Breast epithelium (tissue), 4 donors: Measurements from ENCODE around the gene DEPP1. TPM values are rescaled to one million over a fixed set of nuclear protein-coding genes. Genes with fewer than 3 reads are reported as not detected.

Experiments
- DNase-seq, 2 donors: peaks; one replicate each; pipeline ENCODE4 v3.0.0-alpha.2; 2019; ENCODE audit warnings: low spot score in 2 of 2
- H3K27ac ChIP-seq, 2 donors: fragments of 200-600 bp; sonication (generic) in 1 of 2; one replicate each; pipeline ENCODE4 v1.5.1; 2016 to 2019; ENCODE audit warnings: mild to moderate bottlenecking in 1 of 2
- H3K27me3 ChIP-seq, 2 donors: fragments of 200-600 bp; sonication (generic) in 1 of 2; one replicate each; pipeline versions ENCODE4 v1.5.1 to v1.6.0; 2017 to 2019; ENCODE audit warnings: control low read depth in 1 of 2, mild to moderate bottlenecking in 1 of 2
- H3K36me3 ChIP-seq: fragments of 200-600 bp; one replicate; pipeline ENCODE4 v1.5.1; 2019
- H3K4me1 ChIP-seq, 2 donors: fragments of 200-600 bp; sonication (generic); one replicate each; pipeline ENCODE4 v1.5.1; 2016 to 2019; ENCODE audit warnings: control low read depth in 1 of 2
- H3K4me3 ChIP-seq, 3 donors: fragments of 200-600 bp; sonication (generic); 1 replicate in 2 of 3; 2 replicates in 1 of 3; pipeline ENCODE4 v1.5.1; 2016 to 2019; ENCODE audit warnings: mild to moderate bottlenecking in 3 of 3, moderate library complexity in 2 of 3
- H3K9me3 ChIP-seq, 2 donors: fragments of 200-600 bp; sonication (generic) in 1 of 2; one replicate each; pipeline ENCODE4 v1.5.1; 2016 to 2019; ENCODE audit warnings: control low read depth in 1 of 2
- POLR2A ChIP-seq: fragments of 450-650 bp; IDR thresholded peaks from one replicate; pipeline ENCODE4 v1.6.1; 2016; ENCODE audit warnings: antibody characterized with exemption, mild to moderate bottlenecking, moderate library complexity
- POLR2AphosphoS5 ChIP-seq, 3 donors: sonication (generic); formaldehyde crosslinking; IDR thresholded peaks; one replicate each; pipeline ENCODE4 v1.6.1; 2017; ENCODE audit warnings: antibody characterized with exemption in 3 of 3
- intact Hi-C: fragments of 100-400 bp; cut with DNase I; formaldehyde crosslinking; loops from one replicate; pipeline ENCODE4 v1.15.1; 2023; ENCODE audit warnings: low total_unique reads
- total RNA-seq, 3 donors: library from RNA; depleted of rRNA; stranded (reverse); fragments of >200 nt; gene quantifications; one replicate each; pipeline ENCODE4 v1.1.0, GENCODE V29; 2016
- TF ChIP-seq, protein P1 (sequence below), 3 donors: fragments of 450-650 bp; IDR thresholded peaks; one replicate each; pipeline ENCODE4 v1.5.1; 2016 to 2017; ENCODE audit warnings: antibody characterized with exemption in 3 of 3, mild to moderate bottlenecking in 3 of 3, moderate library complexity in 3 of 3

DEPP1 gene
- total RNA-seq, 3 donors from 2014 or later, result 139 to 2,057 (median 460) TPM

GRCh38 chr10:44985175-44985681 lies 6.6 kb upstream of the DEPP1 start:
- Histone ChIP-seq H3K36me3 (no peaks in the 10 kb centered on the region), H3K27ac (peak overlapping the region; percentile 54 to 95), H3K4me3 (no peak overlapping the region), H3K4me1 (peaks cover 8 to 10% of the 10 kb centered on the region in 2 donors), H3K27me3 (no peaks in the 10 kb centered on the region), H3K9me3 (no peaks in the 10 kb centered on the region)
- TF ChIP-seq, protein P1, sequence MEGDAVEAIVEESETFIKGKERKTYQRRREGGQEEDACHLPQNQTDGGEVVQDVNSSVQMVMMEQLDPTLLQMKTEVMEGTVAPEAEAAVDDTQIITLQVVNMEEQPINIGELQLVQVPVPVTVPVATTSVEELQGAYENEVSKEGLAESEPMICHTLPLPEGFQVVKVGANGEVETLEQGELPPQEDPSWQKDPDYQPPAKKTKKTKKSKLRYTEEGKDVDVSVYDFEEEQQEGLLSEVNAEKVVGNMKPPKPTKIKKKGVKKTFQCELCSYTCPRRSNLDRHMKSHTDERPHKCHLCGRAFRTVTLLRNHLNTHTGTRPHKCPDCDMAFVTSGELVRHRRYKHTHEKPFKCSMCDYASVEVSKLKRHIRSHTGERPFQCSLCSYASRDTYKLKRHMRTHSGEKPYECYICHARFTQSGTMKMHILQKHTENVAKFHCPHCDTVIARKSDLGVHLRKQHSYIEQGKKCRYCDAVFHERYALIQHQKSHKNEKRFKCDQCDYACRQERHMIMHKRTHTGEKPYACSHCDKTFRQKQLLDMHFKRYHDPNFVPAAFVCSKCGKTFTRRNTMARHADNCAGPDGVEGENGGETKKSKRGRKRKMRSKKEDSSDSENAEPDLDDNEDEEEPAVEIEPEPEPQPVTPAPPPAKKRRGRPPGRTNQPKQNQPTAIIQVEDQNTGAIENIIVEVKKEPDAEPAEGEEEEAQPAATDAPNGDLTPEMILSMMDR (IDR thresholded peaks at IDR 0.05), result no peak
- TF ChIP-seq POLR2A, result no peak
- no peak for TF ChIP-seq POLR2AphosphoS5 (IDR thresholded peaks at IDR 0.05)
- intact Hi-C loops, result no loop called here
- DNase-seq, result no peak

DNA sequence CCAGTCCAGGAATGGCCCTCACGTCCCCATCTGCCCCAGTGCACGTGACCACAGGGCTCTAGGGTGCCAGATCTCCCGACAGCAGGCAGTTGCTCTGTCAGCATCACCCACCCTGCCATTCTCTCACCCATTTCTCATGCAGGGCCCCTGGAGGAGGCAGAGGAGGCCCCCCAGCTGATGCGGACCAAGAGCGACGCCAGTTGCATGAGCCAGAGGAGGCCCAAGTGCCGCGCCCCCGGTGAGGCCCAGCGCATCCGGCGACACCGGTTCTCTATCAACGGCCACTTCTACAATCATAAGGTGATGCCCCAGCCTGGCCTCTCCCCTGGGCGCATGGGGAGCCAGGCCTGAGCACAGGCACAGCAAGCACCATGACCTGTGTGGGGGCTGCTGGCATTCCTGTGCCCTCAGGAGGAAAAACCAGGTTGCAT lies 6.1 kb upstream of the DEPP1 start:
- no peaks in the 10 kb centered on the region for H3K27me3 ChIP-seq
- TF ChIP-seq, protein P1 (IDR thresholded peaks at IDR 0.05), result no peak
- TF ChIP-seq POLR2AphosphoS5 (IDR thresholded peaks at IDR 0.05), result no peak
- no peak for TF ChIP-seq POLR2A
- DNase-seq, result no peak
- H3K9me3 ChIP-seq, result no peaks in the 10 kb centered on the region
- H3K4me3 ChIP-seq, result no peak overlapping the region
- intact Hi-C loops, result no loop called here
- peaks cover 8 to 14% of the 10 kb centered on the region in 2 donors for H3K4me1 ChIP-seq
- H3K36me3 ChIP-seq, result no peaks in the 10 kb centered on the region
- H3K27ac ChIP-seq, result peak overlapping the region in 1 of 2 donors; percentile 95

- no peaks in the 10 kb centered on the region for H3K27me3 ChIP-seq
- intact Hi-C loops, result no loop called here
- DNase-seq, result no peak
- H3K4me1 ChIP-seq, result peaks cover 12 to 22% of the 10 kb centered on the region in 2 donors
- H3K9me3 ChIP-seq, result no peaks in the 10 kb centered on the region
- peak overlapping the region in 1 of 2 donors; percentile 95 for H3K27ac ChIP-seq
- no peak overlapping the region for H3K4me3 ChIP-seq
- no peak for TF ChIP-seq POLR2AphosphoS5 (IDR thresholded peaks at IDR 0.05)
- TF ChIP-seq, protein P1 (IDR thresholded peaks at IDR 0.05), result no peak
- no peaks in the 10 kb centered on the region for H3K36me3 ChIP-seq
These were observed 5.3 kb upstream of the DEPP1 start for GRCh38 chr10:44983895-44984278.

DNA sequence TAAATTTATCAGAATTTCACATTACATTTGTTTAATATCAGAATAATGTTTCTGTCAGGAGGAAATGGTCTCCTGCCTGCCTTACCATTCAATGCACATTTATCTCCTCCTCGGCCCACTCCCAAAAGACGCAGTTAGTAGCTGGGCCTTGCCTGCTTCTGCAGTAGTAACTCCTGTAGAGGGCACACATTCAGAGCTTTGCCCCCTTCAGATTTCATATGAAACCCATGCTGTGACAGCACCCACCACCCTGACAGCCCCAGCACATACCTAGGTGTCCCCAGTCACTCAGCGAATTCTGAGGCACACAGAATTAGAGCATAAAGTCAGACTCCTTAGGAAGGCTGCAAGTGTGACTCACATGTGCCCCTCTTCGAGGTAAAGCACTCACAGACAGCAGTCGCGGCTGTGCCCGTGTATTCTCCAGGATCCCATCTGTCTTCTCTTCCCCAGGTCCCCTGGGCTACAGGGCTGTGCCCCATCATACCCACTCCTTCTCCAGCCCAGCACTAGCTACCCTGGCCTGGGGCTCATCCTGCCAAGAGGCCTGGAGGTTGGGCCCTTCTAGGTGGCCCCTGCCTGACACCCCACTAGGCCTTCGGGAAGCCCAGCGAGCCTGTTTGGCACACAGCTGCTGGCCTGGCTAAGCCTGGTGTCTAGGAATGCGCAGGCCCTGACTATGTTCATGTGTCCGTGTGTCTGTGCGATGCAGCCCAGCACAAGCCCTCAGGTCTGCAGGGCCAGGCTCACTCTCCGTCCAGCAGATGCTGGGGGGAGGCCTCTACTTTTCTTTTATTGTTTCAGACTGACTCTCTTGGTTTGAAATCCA lies 4.7 kb upstream of the DEPP1 start:
- intact Hi-C loops, result no loop called here
- H3K4me3 ChIP-seq, result no peak overlapping the region
- H3K9me3 ChIP-seq, result no peaks in the 10 kb centered on the region
- H3K36me3 ChIP-seq, result no peaks in the 10 kb centered on the region
- H3K4me1 ChIP-seq, result peaks cover 16 to 23% of the 10 kb centered on the region in 2 donors
- H3K27ac ChIP-seq, result peak overlapping the region in 1 of 2 donors; percentile 95
- DNase-seq, result no peak
- TF ChIP-seq, protein P1 (IDR thresholded peaks at IDR 0.05), result no peak
- TF ChIP-seq POLR2AphosphoS5 (IDR thresholded peaks at IDR 0.05), result no peak
- no peak for TF ChIP-seq POLR2A
- no peaks in the 10 kb centered on the region for H3K27me3 ChIP-seq

GRCh38 chr10:44982496-44982895 lies 3.9 kb upstream of the DEPP1 start:
- Histone ChIP-seq H3K9me3 (no peaks in the 10 kb centered on the region), H3K4me3 (no peak overlapping the region), H3K27me3 (no peaks in the 10 kb centered on the region), H3K27ac (peak overlapping the region; percentile 95), H3K36me3 (no peaks in the 10 kb centered on the region), H3K4me1 (peaks cover 16 to 23% of the 10 kb centered on the region in 2 donors)
- intact Hi-C loops, result no loop called here
- TF ChIP-seq, protein P1 (IDR thresholded peaks at IDR 0.05), result no peak
- TF ChIP-seq POLR2A (no peak), POLR2AphosphoS5 (IDR thresholded peaks at IDR 0.05) (no peak)
- DNase-seq, result no peak
